ENCODE results near the gene HMGXB4. TPM values are rescaled to one million over a fixed set of nuclear protein-coding genes. Genes with fewer than 3 reads are reported as not detected.

HMGXB4 gene
- total RNA-seq, 1 donor from 2014 or later = 24.7 TPM

GRCh38 chr22:35217527-35217926 is 39.8 kb upstream of the HMGXB4 start:
- no peak for DNase-seq (ENCODE audit: low read depth)
- TF ChIP-seq, protein P1, sequence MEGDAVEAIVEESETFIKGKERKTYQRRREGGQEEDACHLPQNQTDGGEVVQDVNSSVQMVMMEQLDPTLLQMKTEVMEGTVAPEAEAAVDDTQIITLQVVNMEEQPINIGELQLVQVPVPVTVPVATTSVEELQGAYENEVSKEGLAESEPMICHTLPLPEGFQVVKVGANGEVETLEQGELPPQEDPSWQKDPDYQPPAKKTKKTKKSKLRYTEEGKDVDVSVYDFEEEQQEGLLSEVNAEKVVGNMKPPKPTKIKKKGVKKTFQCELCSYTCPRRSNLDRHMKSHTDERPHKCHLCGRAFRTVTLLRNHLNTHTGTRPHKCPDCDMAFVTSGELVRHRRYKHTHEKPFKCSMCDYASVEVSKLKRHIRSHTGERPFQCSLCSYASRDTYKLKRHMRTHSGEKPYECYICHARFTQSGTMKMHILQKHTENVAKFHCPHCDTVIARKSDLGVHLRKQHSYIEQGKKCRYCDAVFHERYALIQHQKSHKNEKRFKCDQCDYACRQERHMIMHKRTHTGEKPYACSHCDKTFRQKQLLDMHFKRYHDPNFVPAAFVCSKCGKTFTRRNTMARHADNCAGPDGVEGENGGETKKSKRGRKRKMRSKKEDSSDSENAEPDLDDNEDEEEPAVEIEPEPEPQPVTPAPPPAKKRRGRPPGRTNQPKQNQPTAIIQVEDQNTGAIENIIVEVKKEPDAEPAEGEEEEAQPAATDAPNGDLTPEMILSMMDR (conservative IDR thresholded peaks at IDR 0.05; ENCODE audit: low read depth, low read length) = no peak

DNA sequence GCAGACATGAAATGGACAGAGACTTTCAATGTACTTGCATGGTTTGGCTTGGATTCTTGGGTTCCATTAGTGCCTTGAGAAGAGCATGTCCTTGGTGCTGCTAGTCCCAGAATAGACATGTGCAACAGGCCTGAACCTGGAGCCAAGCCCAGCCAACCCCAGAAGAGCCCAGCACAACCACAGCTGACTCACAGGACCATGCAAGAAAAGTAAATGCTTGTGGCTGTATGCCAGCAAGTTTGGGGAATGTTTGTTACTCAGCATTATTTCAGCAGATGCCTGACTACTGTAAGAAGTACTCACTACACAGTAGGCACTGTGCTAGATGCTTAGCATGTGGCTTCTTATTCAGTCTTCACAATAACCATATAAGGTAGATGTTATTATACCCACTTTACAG is 39.2 kb upstream of the HMGXB4 start:
- TF ChIP-seq, protein P1 (conservative IDR thresholded peaks at IDR 0.05; ENCODE audit: low read depth, low read length) = no peak
- H3K4me3 ChIP-seq (ENCODE audit: low read depth, low read length) = no peak overlapping the region
- no peak for DNase-seq (ENCODE audit: low read depth)

More at GRCh38 chr22:35217527-35217926, 39.8 kb upstream of the HMGXB4 start:
- no peak overlapping the region for H3K4me3 ChIP-seq (ENCODE audit: low read depth, low read length)

DNA sequence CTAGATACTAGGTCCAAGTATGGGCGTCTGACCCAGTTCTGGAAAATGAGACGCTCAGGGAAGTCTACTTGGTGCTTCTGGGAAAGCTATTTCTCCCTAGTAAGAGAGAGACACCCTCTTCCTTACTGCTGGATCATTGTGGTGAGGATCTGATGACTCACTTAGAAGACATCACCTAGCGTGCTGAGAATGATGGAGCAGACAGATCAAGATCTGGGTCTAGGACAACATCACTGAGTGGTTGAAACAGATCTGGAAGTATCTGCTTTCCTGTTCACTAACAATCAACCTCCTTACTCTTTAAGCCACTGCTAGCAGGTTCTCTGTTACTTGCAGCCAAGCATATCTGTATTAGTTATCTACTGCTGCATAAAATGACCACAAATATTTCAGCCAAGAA is 38.3 kb upstream of the HMGXB4 start:
- TF ChIP-seq, protein P1 (conservative IDR thresholded peaks at IDR 0.05; ENCODE audit: low read depth, low read length) = no peak
- H3K4me3 ChIP-seq (ENCODE audit: low read depth, low read length) = no peak overlapping the region
- no peak for DNase-seq (ENCODE audit: low read depth)

- H3K4me3 ChIP-seq (ENCODE audit: low read depth, low read length) = no peak overlapping the region
- no peak for DNase-seq (ENCODE audit: low read depth)
- TF ChIP-seq, protein P1 (conservative IDR thresholded peaks at IDR 0.05; ENCODE audit: low read depth, low read length) = no peak
Observed at GRCh38 chr22:35220221-35220620, 37.1 kb upstream of the HMGXB4 start.

DNA sequence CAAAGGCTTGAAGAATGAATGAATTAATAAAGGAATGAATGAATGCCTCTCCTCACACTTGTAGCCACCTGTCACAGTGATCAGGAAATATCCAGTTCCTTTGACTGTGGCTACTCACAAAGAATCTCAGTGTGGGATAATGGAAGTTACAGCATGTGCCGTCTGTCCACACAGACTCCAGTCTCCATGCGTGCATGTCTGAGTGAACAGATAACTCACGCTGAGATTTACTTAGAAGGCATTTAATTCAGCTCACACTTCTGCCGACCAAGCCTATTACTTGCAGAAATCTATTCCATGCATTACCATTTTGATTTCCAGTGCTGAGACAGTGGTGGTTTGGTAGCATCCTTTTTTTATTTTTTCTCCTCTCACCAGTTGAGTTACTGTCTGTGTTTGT is 32.3 kb upstream of the HMGXB4 start:
- H3K4me3 ChIP-seq (ENCODE audit: low read depth, low read length) = no peak overlapping the region
- TF ChIP-seq, protein P1 (conservative IDR thresholded peaks at IDR 0.05; ENCODE audit: low read depth, low read length) = no peak
- DNase-seq (ENCODE audit: low read depth) = no peak

- TF ChIP-seq, protein P1 (conservative IDR thresholded peaks at IDR 0.05; ENCODE audit: low read depth, low read length) = no peak
- H3K4me3 ChIP-seq (ENCODE audit: low read depth, low read length) = no peak overlapping the region
- no peak for DNase-seq (ENCODE audit: low read depth)
Observed at GRCh38 chr22:35226958-35227647, 30.2 kb upstream of the HMGXB4 start.

GRCh38 chr22:35229865-35230264 is 27.4 kb upstream of the HMGXB4 start:
- TF ChIP-seq, protein P1 (conservative IDR thresholded peaks at IDR 0.05; ENCODE audit: low read depth, low read length) = no peak
- H3K4me3 ChIP-seq (ENCODE audit: low read depth, low read length) = no peak overlapping the region
- no peak for DNase-seq (ENCODE audit: low read depth)

All from epithelial cell of proximal tubule (primary cell).